A172 (cell line): ENCODE results near the gene RABL6. TPM values are rescaled to one million over a fixed set of nuclear protein-coding genes. Genes with fewer than 3 reads are reported as not detected.
"Not testable (repeated sequence)": the region's sequence is repeated elsewhere in the genome, so short reads cannot be mapped to it uniquely, and the experiment has no call there.

Experiments used
- DNase-seq: peaks from one replicate; pipeline ENCODE4 v3.0.0-alpha.2; 2015; ENCODE audit warnings: low spot score
- total RNA-seq: library from RNA; depleted of rRNA; stranded (reverse); fragments of >200 nt; shearing (Covaris generic); gene quantifications from 2 replicates; pipeline ENCODE4 v1.2.3, GENCODE V29; 2014

The RABL6 gene
- total RNA-seq, 1 experiment from 2014 or later = 138 TPM

- DNase-seq = no peak
Observed at GRCh38 chr9:136821826-136822544, 14.2 kb downstream of the RABL6 start.

- DNase-seq = no peak
Observed at GRCh38 chr9:136823136-136824046, 15.6 kb downstream of the RABL6 start.

- no peak for DNase-seq
Observed at GRCh38 chr9:136824496-136825225, 16.9 kb downstream of the RABL6 start.

GRCh38 chr9:136825295-136826187 is 17.8 kb downstream of the RABL6 start:
- DNase-seq = no peak

- no peak for DNase-seq
Observed at GRCh38 chr9:136826188-136826541, 18.4 kb downstream of the RABL6 start.

- DNase-seq = no peak
Observed at GRCh38 chr9:136826703-136827582, 19.2 kb downstream of the RABL6 start.

- DNase-seq = no peak
Observed at GRCh38 chr9:136827794-136828473, 20.2 kb downstream of the RABL6 start.

- no peak for DNase-seq
Observed at GRCh38 chr9:136828474-136829140, 20.9 kb downstream of the RABL6 start.

- no peak for DNase-seq
Observed at GRCh38 chr9:136829412-136829811, 21.7 kb downstream of the RABL6 start.

- no peak for DNase-seq
Observed at GRCh38 chr9:136829981-136830885, 22.5 kb downstream of the RABL6 start.

GRCh38 chr9:136831002-136831719 is 23.4 kb downstream of the RABL6 start:
- DNase-seq = no peak

- DNase-seq = no peak
Observed at GRCh38 chr9:136831720-136832104, 24.0 kb downstream of the RABL6 start.

- no peak for DNase-seq
Observed at GRCh38 chr9:136832581-136832980, 24.8 kb downstream of the RABL6 start.

GRCh38 chr9:136833381-136834048 is 25.8 kb downstream of the RABL6 start:
- DNase-seq = not testable (repeated sequence)

- no peak for DNase-seq
Observed at GRCh38 chr9:136835162-136835931, 27.6 kb downstream of the RABL6 start.
